Mucosa of rectum (tissue), 2 donors: ENCODE data around the gene OTUD3.
A peak's percentile ranks its signal among the peaks of the same experiment; 100 is the strongest.

Source experiments
- H3K27ac ChIP-seq, 2 donors: one replicate each; pipeline ENCODE4 v1.7.0; 2013; ENCODE audit warnings: inconsistent platforms in 2 of 2, low read depth in 2 of 2, low read length in 2 of 2
- H3K27me3 ChIP-seq, 2 donors: one replicate each; pipeline ENCODE4 v1.7.0; 2013; ENCODE audit warnings: low read length in 2 of 2; ENCODE audit not compliant: control insufficient read depth in 2 of 2, insufficient read depth in 2 of 2
- H3K36me3 ChIP-seq, 2 donors: one replicate each; pipeline ENCODE4 v1.7.0; 2013; ENCODE audit warnings: low read length in 2 of 2; ENCODE audit not compliant: control insufficient read depth in 2 of 2, insufficient read depth in 2 of 2
- H3K4me1 ChIP-seq, 2 donors: one replicate each; pipeline ENCODE4 v1.7.0; 2013; ENCODE audit warnings: low read length in 2 of 2, mild to moderate bottlenecking in 1 of 2; ENCODE audit not compliant: control insufficient read depth in 2 of 2, insufficient read depth in 2 of 2
- H3K4me3 ChIP-seq, 2 donors: one replicate each; pipeline ENCODE4 v1.7.0; 2013; ENCODE audit warnings: low read length in 2 of 2
- H3K9ac ChIP-seq, 2 donors: one replicate each; pipeline ENCODE4 v1.7.0; 2013; ENCODE audit warnings: low read length in 2 of 2, low read depth in 1 of 2, mild to moderate bottlenecking in 1 of 2
- H3K9me3 ChIP-seq, 2 donors: one replicate each; pipeline ENCODE4 v1.7.0; 2013; ENCODE audit warnings: low read length in 2 of 2; ENCODE audit not compliant: control insufficient read depth in 2 of 2
- donor health status: healthy.
- donor health status: Normal muscosa, but diverticular disease.

Gene OTUD3

GRCh38 chr1:19850214-19850613 is 32.0 kb upstream of the OTUD3 start:
- Histone ChIP-seq H3K36me3 (no peaks in the 10 kb centered on the region), H3K4me3 (no peak overlapping the region), H3K27me3 (no peaks in the 10 kb centered on the region), H3K9me3 (no peaks in the 10 kb centered on the region), H3K4me1 (peaks cover 17 to 23% of the 10 kb centered on the region in 2 donors), H3K9ac (no peak overlapping the region), H3K27ac (no peak overlapping the region)

- no peak overlapping the region for H3K27ac ChIP-seq
- H3K4me3 ChIP-seq: no peak overlapping the region
- no peaks in the 10 kb centered on the region for H3K36me3 ChIP-seq
Measured at GRCh38 chr1:19852036-19852435, 30.2 kb upstream of the OTUD3 start.

GRCh38 chr1:19854866-19855265 is 27.3 kb upstream of the OTUD3 start:
- Histone ChIP-seq H3K4me3 (no peak overlapping the region), H3K9me3 (no peaks in the 10 kb centered on the region), H3K4me1 (peaks cover 0 to 2% of the 10 kb centered on the region in 2 donors), H3K36me3 (no peaks in the 10 kb centered on the region), H3K27ac (no peak overlapping the region), H3K9ac (no peak overlapping the region), H3K27me3 (no peaks in the 10 kb centered on the region)

More at GRCh38 chr1:19852036-19852435, 30.2 kb upstream of the OTUD3 start:
- no peaks in the 10 kb centered on the region for H3K27me3 ChIP-seq
- H3K9me3 ChIP-seq: no peaks in the 10 kb centered on the region
- peaks cover 5 to 6% of the 10 kb centered on the region in 2 donors for H3K4me1 ChIP-seq
- no peak overlapping the region for H3K9ac ChIP-seq

GRCh38 chr1:19858893-19859292 is 23.3 kb upstream of the OTUD3 start:
- H3K36me3 ChIP-seq: no peaks in the 10 kb centered on the region
- H3K9ac ChIP-seq: no peak overlapping the region
- H3K4me1 ChIP-seq: peaks cover 16 to 17% of the 10 kb centered on the region in 2 donors
- H3K27ac ChIP-seq: peak overlapping the region; percentile 24 to 35
- no peaks in the 10 kb centered on the region for H3K9me3 ChIP-seq
- no peak overlapping the region for H3K4me3 ChIP-seq
- H3K27me3 ChIP-seq: no peaks in the 10 kb centered on the region

GRCh38 chr1:19859876-19860275 is 22.3 kb upstream of the OTUD3 start:
- H3K27me3 ChIP-seq: no peaks in the 10 kb centered on the region
- no peak overlapping the region for H3K9ac ChIP-seq
- H3K9me3 ChIP-seq: no peaks in the 10 kb centered on the region
- peak overlapping the region; percentile 88 for H3K27ac ChIP-seq
- no peak overlapping the region for H3K4me3 ChIP-seq
- no peaks in the 10 kb centered on the region for H3K36me3 ChIP-seq
- peaks cover 16 to 17% of the 10 kb centered on the region in 2 donors for H3K4me1 ChIP-seq

- Histone ChIP-seq H3K27me3 (no peaks in the 10 kb centered on the region), H3K4me3 (peak overlapping the region in 1 of 2 donors; percentile 46), H3K9me3 (no peaks in the 10 kb centered on the region), H3K27ac (peak overlapping the region; percentile 88), H3K36me3 (no peaks in the 10 kb centered on the region), H3K4me1 (peaks cover 16 to 17% of the 10 kb centered on the region in 2 donors), H3K9ac (peak overlapping the region; percentile 32 to 36)
Measured at GRCh38 chr1:19860418-19860817, 21.8 kb upstream of the OTUD3 start.

- Histone ChIP-seq H3K27me3 (no peaks in the 10 kb centered on the region), H3K4me3 (peak overlapping the region in 1 of 2 donors; percentile 41), H3K9ac (peak overlapping the region; percentile 32 to 36)
Measured at GRCh38 chr1:19861034-19861433, 21.2 kb upstream of the OTUD3 start.

GRCh38 chr1:19861842-19862530 is 20.2 kb upstream of the OTUD3 start:
- Histone ChIP-seq H3K4me3 (no peak overlapping the region), H3K9me3 (no peaks in the 10 kb centered on the region), H3K27me3 (no peaks in the 10 kb centered on the region), H3K36me3 (no peaks in the 10 kb centered on the region), H3K4me1 (peaks cover 16 to 17% of the 10 kb centered on the region in 2 donors), H3K9ac (no peak overlapping the region), H3K27ac (peak overlapping the region; percentile 88)

More at GRCh38 chr1:19861034-19861433, 21.2 kb upstream of the OTUD3 start:
- H3K27ac ChIP-seq: peak overlapping the region; percentile 88
- H3K36me3 ChIP-seq: no peaks in the 10 kb centered on the region
- peaks cover 16 to 17% of the 10 kb centered on the region in 2 donors for H3K4me1 ChIP-seq
- H3K9me3 ChIP-seq: no peaks in the 10 kb centered on the region

- H3K4me1 ChIP-seq: peaks cover 16 to 17% of the 10 kb centered on the region in 2 donors
- H3K9me3 ChIP-seq: no peaks in the 10 kb centered on the region
- H3K4me3 ChIP-seq: no peak overlapping the region
- no peaks in the 10 kb centered on the region for H3K36me3 ChIP-seq
- H3K27me3 ChIP-seq: no peaks in the 10 kb centered on the region
- H3K27ac ChIP-seq: no peak overlapping the region
- H3K9ac ChIP-seq: no peak overlapping the region
Measured at GRCh38 chr1:19862944-19863343, 19.3 kb upstream of the OTUD3 start.

- Histone ChIP-seq H3K36me3 (no peaks in the 10 kb centered on the region), H3K9me3 (no peaks in the 10 kb centered on the region), H3K9ac (no peak overlapping the region), H3K4me1 (peaks cover 16 to 17% of the 10 kb centered on the region in 2 donors), H3K4me3 (no peak overlapping the region), H3K27me3 (no peaks in the 10 kb centered on the region), H3K27ac (no peak overlapping the region)
Measured at GRCh38 chr1:19864570-19865160, 17.5 kb upstream of the OTUD3 start.
